ENCODE data around the gene SNX25.

The SNX25 gene

GRCh38 chr4:185384061-185384460 lies 174.7 kb downstream of the SNX25 start:
- no peak for DNase-seq

- no peak for DNase-seq
Measured at GRCh38 chr4:185384930-185385331, 175.5 kb downstream of the SNX25 start.

- no peak for DNase-seq
Measured at GRCh38 chr4:185387957-185388356, 178.6 kb downstream of the SNX25 start.

GRCh38 chr4:185390941-185391340 lies 181.5 kb downstream of the SNX25 start:
- no peak for DNase-seq

- no peak for DNase-seq
Measured at GRCh38 chr4:185392156-185392555, 182.8 kb downstream of the SNX25 start.

GRCh38 chr4:185394568-185395237 lies 185.3 kb downstream of the SNX25 start:
- no peak for DNase-seq

- no peak for DNase-seq
Measured at GRCh38 chr4:185395238-185395955, 186.0 kb downstream of the SNX25 start, which contains the start of gene LRP2BP. Gene LRP2BP (minus strand): TSS chr4:185395924. CDS start chr4:185378186, 17,738 bp downstream.

GRCh38 chr4:185395956-185396723 lies 186.7 kb downstream of the SNX25 start:
- DNase-seq: peak; percentile 97

GRCh38 chr4:185396724-185397385 lies 187.5 kb downstream of the SNX25 start, which contains the start of gene ANKRD37:
Gene ANKRD37 (plus strand): TSS chr4:185396841. CDS start chr4:185396924, 83 bp downstream.
- no peak for DNase-seq

GRCh38 chr4:185398618-185399017 lies 189.2 kb downstream of the SNX25 start:
- DNase-seq: no peak

GRCh38 chr4:185399466-185399865 lies 190.1 kb downstream of the SNX25 start:
- DNase-seq: no peak

- no peak for DNase-seq
Measured at GRCh38 chr4:185404031-185404430, 194.6 kb downstream of the SNX25 start.

- DNase-seq: no peak
Measured at GRCh38 chr4:185405296-185405999, 196.1 kb downstream of the SNX25 start.

GRCh38 chr4:185408432-185408831 lies 199.0 kb downstream of the SNX25 start:
- DNase-seq: no peak

GRCh38 chr4:185411849-185412248 lies 202.5 kb downstream of the SNX25 start:
- no peak for DNase-seq

GRCh38 chr4:185412412-185412811 lies 203.0 kb downstream of the SNX25 start:
- DNase-seq: no peak

Data from stimulated activated CD4-positive, alpha-beta T cell treated with anti-CD3 and anti-CD28 coated beads, Interleukin-4, amount 100 ng/mL, for 1 hour (primary cell).